RWPE1 (cell line): Measurements from ENCODE around the gene ATPAF1.

ENCODE experiments used
- CTCF ChIA-PET: fragments of 350-600 bp; sonication (Branson Sonifier 250); formaldehyde crosslinking; extraction: SDS; loops from one replicate; lab custom pipeline; 2021; lab: Yijun Ruan, JAX
- POLR2A ChIA-PET: fragments of 400-600 bp; formaldehyde crosslinking; extraction: SDS; loops from one replicate; lab custom pipeline; 2020; ENCODE audit warnings: antibody characterized with exemption; ENCODE audit not compliant: low non-redundant PET; lab: Yijun Ruan, JAX
- DNase-seq: peaks from one replicate; pipeline ENCODE4 v3.0.0; 2012; ENCODE audit warnings: low spot score
- H3K27ac ChIP-seq: fragments of 450-650 bp; 2 replicates; pipeline ENCODE4 v1.5.1; 2017
- TF ChIP-seq, protein P1 (sequence below): fragments of 450-650 bp; conservative IDR thresholded peaks from 2 replicates; pipeline ENCODE4 v1.5.1; 2017; ENCODE audit warnings: low read depth, mild to moderate bottlenecking

ATPAF1 gene

DNA sequence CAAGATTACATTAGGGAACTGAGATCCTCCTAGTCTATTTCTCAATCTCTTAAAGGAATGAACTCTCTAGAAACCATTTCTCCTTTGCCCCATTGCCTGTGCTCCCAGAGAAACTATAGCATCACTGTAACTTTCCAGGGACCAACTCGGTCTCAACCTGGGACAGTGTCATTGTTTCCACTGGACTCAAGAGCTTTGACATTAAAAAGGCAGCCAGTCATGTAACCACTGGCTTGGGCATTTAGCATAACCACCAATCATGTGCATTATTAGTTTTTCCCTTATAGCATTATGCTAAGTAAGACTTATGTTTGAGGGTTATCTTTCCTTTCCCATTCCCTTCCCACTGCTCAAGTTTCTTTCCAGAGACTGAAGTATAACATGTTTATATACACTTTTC, 21.7 kb upstream of the ATPAF1 start:
- no peak overlapping the region for H3K27ac ChIP-seq
- POLR2A ChIA-PET: no interaction called here
- CTCF ChIA-PET: interaction anchor here (0.7 kb wide), 1 partner anchor 18 kb away, joined by 4 read pairs; no protein-coding TSS in a partner anchor
- DNase-seq: no peak
- TF ChIP-seq, protein P1, sequence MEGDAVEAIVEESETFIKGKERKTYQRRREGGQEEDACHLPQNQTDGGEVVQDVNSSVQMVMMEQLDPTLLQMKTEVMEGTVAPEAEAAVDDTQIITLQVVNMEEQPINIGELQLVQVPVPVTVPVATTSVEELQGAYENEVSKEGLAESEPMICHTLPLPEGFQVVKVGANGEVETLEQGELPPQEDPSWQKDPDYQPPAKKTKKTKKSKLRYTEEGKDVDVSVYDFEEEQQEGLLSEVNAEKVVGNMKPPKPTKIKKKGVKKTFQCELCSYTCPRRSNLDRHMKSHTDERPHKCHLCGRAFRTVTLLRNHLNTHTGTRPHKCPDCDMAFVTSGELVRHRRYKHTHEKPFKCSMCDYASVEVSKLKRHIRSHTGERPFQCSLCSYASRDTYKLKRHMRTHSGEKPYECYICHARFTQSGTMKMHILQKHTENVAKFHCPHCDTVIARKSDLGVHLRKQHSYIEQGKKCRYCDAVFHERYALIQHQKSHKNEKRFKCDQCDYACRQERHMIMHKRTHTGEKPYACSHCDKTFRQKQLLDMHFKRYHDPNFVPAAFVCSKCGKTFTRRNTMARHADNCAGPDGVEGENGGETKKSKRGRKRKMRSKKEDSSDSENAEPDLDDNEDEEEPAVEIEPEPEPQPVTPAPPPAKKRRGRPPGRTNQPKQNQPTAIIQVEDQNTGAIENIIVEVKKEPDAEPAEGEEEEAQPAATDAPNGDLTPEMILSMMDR: no peak

DNA sequence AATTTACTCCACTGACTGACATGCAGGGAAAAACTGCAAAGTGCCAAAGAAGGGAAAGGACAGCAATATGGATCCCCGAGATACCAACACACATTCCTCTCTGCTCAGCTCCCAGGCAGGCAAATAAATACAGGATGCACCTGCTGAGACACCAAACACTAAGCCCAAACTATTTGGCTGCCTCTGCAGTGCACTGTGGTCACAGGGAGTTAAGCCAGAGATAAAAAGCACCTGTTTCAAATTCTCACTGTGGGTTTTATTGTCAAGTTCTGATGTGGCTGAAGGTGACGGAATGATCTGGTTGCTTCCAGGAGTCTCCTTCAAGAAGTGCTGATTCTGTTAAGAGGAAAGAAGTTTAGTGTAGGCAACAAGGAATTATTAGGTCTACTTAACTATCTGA, 21.2 kb upstream of the ATPAF1 start:
- no peak for DNase-seq
- CTCF ChIA-PET: interaction anchor here (0.7 kb wide), 1 partner anchor 35 kb away, joined by 3 read pairs; no protein-coding TSS in a partner anchor
- no peak overlapping the region for H3K27ac ChIP-seq
- TF ChIP-seq, protein P1: no peak
- POLR2A ChIA-PET: no interaction called here

DNA sequence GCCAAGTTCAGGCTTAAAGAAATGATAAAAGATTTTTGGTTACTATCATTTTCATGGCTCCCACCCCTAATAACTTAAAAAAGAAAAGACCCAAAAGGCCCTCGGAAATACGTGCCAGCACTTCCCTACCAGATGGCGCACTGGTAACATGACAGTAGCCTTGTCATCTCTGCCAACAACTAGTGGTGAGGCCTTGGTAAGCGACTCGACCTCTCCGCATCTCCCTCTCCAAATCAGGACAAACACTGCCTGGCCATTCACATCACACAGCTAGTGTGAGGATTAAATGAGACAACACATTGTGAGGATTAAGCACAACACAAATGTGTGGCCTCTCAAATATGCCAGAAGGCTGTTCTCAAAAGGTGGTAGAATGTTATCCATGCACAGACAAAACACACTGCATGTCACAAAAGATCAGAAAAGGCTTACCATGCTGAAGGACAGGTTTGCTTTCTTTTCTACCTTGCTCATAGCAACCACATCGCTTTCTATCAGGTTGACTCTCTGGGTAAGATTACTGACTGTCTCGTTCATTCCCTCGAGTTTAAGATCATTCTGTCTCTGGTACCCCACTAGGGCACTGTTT, 19.9 kb upstream of the ATPAF1 start:
- TF ChIP-seq, protein P1: no peak
- CTCF ChIA-PET: interaction anchor here (0.6 kb wide), 1 partner anchor 12 kb away, joined by 3 read pairs; no protein-coding TSS in a partner anchor
- POLR2A ChIA-PET: no interaction called here
- H3K27ac ChIP-seq: no peak overlapping the region
- no peak for DNase-seq

DNA sequence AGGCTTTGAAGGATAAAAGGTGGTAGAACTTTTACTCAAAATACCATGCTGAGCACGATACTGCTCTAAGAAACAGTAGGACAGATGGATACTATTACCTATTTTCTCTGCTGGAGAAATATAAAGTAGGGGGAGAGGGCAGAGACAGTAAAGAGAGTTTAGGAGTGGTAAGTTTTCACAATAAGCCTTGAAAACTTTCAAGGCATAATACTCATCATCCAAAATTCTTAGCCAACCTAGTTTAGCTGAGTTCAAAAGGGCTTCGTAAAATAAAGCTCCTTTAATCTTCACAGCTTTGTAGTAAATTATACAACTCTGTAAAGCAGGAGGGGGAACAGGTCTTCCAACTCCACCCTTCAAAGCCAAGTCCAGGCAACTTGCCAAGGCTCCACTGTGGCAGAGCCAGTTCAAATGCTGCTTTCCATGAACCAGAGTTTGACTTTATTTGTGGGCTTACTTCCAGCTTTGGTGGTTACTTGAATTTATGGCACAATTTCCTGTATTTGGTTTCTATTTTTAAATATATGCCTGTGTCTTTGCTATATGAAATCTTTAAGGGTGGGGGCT, 19.0 kb upstream of the ATPAF1 start:
- ChIA-PET POLR2A (no interaction called here), CTCF (interaction anchor here (0.6 kb wide), 1 partner anchor 11 kb away, joined by 3 read pairs; no protein-coding TSS in a partner anchor)
- no peak for DNase-seq
- no peak overlapping the region for H3K27ac ChIP-seq
- TF ChIP-seq, protein P1: no peak

DNA sequence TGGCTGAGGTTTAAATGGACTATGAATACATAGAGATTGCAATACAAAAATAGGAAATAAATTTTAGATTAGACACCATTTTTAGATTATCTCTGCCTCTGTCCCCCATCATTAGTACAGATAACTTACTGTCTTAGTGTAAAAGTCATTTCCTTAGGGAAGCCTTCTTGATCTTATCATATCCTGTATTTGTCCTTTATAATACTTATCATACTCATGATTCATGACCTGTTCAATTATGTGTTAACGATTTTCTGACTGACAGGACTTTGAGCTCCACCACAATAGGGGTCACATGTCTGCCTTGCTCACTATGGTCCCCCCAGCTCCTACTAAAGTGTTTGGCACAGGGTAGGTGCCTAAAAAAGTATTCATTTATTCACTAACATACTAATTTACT, 18.1 kb upstream of the ATPAF1 start:
- ChIA-PET POLR2A (no interaction called here), CTCF (no interaction called here)
- H3K27ac ChIP-seq: no peak overlapping the region
- no peak for DNase-seq
- TF ChIP-seq, protein P1: no peak

DNA sequence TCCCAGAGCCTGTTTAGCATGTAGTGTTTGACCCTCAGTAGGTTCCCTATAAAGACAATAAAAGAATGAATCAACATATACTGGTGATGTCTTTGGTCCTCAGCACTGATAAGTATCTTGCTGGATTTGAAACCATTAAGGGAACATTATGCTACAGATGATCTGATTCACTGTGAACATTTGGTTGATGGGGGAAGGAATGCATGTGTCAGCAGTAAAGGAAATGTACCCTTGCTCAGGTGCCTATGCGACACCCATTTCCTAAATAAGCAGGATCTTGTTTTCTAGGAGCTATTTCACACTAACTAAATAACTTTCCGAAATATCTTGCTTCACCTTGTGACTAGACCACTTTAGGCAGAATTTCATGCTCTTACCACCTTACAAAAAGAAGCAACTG, 16.5 kb upstream of the ATPAF1 start:
- TF ChIP-seq, protein P1: no peak
- no peak for DNase-seq
- POLR2A ChIA-PET: no interaction called here
- no peak overlapping the region for H3K27ac ChIP-seq
- CTCF ChIA-PET: interaction anchor here (0.7 kb wide), 1 partner anchor 36 kb away, joined by 9 read pairs; no protein-coding TSS in a partner anchor
